CD4-positive, alpha-beta T cell treated with Interleukin-6 for 4 hours (primary cell): ENCODE measurements around the gene ST3GAL6.

ENCODE experiments used
- DNase-seq: peaks from one replicate; pipeline ENCODE4 v3.0.0-alpha.2; 2020; ENCODE audit warnings: mixed read lengths

ST3GAL6 gene, protein sequence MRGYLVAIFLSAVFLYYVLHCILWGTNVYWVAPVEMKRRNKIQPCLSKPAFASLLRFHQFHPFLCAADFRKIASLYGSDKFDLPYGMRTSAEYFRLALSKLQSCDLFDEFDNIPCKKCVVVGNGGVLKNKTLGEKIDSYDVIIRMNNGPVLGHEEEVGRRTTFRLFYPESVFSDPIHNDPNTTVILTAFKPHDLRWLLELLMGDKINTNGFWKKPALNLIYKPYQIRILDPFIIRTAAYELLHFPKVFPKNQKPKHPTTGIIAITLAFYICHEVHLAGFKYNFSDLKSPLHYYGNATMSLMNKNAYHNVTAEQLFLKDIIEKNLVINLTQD

GRCh38 chr3:98763076-98763475 lies at the start of gene ST3GAL6:
Gene ST3GAL6, plus strand, starts transcription at chr3:98763340. Its CDS starts 5,101 bp downstream, at chr3:98768441.
- no peak for DNase-seq

DNA sequence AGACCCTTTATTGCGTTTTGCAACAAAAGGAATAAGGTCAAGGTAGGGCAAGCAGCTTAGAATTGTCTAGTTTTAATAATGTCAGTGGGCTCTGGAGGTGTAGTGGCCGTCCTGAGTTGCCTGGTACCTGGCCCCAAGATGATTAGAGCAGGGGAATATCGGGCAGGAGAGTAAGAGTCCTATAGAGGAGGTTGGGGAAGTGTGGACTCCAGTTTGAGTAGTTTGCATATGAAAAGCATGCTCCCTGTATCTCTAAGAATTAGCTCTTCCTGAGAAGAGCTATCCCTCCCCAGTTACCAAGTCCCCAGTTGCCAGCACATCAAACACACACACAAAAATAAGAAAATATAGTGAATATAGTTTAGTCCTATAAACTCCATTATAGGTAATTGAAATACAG lies 49.2 kb upstream of the ST3GAL6 start:
- DNase-seq, result no peak

DNA sequence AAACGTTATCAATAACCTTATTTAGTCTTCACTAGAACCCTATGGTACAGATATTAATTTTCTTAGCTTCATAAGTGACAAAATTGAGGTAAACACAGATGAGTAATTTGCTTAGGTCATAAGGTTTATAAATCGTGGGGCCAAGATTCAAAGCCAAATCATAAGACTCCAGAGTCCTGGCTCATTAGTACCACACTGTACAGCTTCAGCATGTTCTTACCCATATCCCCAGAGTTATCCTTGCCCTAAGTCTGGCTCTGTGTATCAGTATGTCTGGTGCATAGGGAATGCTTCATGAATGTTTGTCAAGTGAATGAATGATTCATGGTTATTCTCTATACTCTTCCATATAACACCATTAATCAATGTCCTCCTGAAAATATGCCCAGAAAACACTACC lies 45.6 kb upstream of the ST3GAL6 start:
- no peak for DNase-seq

DNA sequence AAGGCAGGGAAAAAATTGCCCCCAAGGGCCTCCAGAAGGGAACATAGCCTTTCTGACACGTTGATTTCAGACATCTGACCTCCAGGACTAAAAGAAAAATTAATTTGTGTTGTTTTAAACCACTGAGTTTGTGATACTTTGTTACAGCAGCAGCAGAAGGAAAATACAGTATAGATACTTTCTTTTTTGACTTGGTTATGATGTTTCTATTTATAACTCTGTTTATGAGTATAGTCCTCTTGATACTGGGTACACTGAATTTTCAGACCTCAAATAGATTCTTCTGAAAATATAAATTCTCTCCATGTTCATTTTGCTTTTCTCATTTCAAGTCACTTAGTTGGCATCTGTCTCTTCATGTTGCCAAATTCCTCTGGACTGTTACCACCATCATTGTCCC lies 44.4 kb upstream of the ST3GAL6 start:
- DNase-seq, result no peak

- DNase-seq, result no peak
Observed at GRCh38 chr3:98721776-98722175, 41.4 kb upstream of the ST3GAL6 start.

- no peak for DNase-seq
Observed at GRCh38 chr3:98722389-98722788, 40.8 kb upstream of the ST3GAL6 start.

GRCh38 chr3:98725352-98725751 lies 37.8 kb upstream of the ST3GAL6 start:
- no peak for DNase-seq

GRCh38 chr3:98726084-98726483 lies 37.1 kb upstream of the ST3GAL6 start:
- DNase-seq, result no peak

- no peak for DNase-seq
Observed at GRCh38 chr3:98727638-98728037, 35.5 kb upstream of the ST3GAL6 start.

DNA sequence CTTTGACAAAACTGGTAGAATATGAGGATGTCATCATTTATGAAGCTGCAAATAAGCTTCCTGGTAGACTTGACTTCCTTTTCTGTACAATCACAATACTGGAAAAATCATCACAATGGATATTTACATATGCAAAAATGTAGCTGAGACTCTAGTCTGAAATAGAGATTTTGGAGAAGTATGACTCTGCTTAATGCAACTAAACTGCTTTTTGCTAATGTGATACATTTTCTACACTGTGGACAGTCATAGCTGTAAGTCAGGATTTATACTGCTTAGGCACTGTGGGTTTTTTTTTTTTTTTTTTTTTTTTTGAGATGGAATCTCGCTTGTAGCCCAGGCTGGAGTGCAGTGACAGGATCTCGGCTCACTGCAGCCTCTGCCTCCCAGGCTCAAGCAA lies 34.5 kb upstream of the ST3GAL6 start:
- DNase-seq, result no peak

GRCh38 chr3:98730338-98730737 lies 32.8 kb upstream of the ST3GAL6 start:
- no peak for DNase-seq

DNA sequence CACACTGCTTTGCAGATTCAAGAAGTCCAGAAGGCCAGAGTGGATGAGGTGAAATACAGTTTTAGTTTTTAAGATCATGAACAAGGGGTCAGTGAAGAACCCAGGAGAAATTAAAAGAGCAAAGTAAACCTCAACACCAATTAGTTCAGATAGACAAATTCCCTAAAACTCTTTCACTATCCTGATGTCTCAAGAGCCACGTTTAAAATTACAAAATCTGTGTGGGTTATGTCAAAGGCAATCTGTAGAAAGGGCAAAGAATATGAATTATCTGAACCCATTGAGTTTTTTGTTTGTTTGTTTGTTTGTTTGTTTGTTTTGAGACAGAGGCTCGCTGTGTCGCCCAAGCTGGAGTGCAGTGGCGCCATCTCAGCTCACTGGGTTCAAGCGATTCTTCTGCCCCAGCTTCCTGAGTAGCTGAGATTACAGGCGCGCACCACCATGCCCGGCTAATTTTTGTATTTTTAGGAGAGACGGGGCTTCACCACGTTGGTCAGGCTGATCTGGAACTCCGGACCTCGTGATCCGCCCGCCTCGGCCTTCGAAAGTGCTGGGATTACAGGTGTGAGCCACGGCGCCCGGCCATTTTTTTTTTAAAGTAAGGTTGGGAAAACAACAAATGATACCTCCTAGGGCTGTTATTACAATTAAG lies 32.1 kb upstream of the ST3GAL6 start:
- no peak for DNase-seq

DNA sequence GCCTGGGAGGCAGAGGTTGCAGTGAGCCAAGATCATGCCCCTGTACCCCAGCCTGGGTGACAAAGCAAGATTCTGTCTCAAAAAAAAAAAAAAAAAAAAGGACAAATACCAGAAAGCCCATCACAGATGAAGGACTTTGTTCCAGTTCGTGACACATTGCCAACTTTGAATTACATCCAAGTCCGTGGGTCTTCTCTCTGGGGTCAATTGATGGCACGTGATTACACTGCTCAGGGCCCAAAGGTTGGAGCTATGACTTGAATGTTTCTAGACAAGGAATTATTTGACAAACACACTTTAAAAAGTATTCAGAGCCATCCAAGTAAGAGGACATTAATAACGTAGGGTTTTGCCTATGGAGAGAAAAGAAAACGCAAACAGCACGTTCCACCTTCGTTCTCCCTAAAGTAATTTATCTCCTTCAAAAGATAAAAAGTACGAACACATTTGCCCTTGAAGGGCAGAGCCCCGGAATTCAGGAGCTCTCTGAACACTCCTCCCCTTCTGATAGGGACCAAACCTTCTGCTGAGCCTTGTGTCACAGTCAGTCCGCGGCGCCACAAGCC lies 31.3 kb upstream of the ST3GAL6 start:
- DNase-seq, result no peak

DNA sequence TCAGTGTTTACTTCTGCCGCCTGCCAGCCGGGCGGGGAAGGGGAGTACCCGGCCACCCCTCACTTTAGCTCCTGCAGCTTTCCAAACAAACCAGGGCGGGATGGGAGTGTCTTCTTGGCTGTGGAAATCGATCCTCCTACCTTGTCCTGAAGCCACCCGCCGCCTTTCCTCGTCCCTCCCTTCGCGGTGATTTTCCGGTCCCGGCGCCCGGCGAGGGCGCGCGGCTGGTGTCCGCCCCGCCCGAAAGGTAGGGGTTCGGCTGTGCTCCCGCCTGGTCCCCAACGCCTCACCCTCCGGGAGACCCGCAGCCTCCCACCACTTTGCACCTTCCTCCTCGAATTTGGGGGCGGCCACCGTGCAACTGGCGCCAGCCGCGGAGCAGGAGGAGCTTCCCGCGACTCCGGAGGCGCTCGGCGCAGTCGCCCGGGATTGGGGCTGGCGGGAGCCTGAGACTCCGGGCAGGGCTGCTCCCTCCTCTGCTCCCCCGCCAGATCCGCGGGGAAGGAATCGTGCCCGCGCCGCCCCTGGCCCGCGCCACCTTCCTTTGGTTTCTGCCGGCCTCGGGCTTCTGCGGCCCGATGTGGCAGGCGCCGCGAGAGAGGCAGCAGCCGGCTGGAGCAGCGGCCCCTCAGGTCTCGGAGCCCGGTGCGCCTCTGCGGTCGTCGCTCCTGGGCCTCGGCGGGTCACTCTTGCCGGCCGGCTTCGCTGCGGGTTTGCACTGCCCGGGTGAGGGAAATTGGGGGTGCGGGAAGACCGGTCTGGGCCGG lies 30.7 kb upstream of the ST3GAL6 start:
- no peak for DNase-seq

- DNase-seq, result peak; percentile 7
Observed at GRCh38 chr3:98733053-98733811, 29.9 kb upstream of the ST3GAL6 start.

DNA sequence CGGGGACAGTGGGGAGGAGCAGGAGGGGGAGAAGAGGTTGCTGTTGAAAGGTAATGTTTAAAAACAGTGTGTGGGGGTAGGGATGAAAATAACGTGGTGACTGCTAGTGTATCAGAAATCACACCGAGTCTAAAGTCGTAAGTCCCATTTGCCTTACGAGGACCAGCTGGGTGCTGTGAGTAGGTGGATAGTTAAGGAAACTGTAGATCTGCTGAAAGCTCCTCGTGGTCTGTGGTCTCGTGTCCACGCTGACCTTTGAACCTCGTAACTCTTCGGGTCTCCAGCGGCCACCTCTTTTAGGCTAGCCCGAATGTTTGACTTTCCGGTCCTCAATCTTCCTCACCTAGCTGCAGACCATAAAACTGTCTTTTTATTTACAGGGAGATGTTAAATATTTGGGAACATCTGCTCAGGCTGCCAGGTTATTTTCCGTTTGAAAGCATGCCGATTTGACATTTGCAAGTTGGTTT lies 29.3 kb upstream of the ST3GAL6 start:
- no peak for DNase-seq

- DNase-seq, result no peak
Observed at GRCh38 chr3:98734306-98734705, 28.8 kb upstream of the ST3GAL6 start.

GRCh38 chr3:98734735-98735134 lies 28.4 kb upstream of the ST3GAL6 start:
- DNase-seq, result no peak

DNA sequence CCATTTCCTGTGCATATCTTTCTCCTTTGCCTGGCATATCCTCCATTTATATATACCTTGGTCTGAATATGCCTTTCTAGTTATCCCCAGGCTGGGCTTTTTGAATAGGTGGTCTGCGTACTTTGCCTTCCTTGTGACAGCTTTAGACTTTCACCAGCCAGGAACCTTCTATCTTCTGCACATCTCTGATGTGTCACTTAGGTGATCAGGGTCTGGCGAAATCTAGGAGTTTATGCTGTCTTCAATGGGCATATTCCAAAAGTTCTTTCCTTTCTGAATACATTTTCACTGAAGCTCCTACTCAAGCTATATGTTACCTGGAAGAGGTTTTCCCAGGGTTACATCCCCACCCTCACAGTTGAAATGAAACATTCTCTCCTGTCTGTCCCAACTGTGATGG lies 27.8 kb upstream of the ST3GAL6 start:
- no peak for DNase-seq

DNA sequence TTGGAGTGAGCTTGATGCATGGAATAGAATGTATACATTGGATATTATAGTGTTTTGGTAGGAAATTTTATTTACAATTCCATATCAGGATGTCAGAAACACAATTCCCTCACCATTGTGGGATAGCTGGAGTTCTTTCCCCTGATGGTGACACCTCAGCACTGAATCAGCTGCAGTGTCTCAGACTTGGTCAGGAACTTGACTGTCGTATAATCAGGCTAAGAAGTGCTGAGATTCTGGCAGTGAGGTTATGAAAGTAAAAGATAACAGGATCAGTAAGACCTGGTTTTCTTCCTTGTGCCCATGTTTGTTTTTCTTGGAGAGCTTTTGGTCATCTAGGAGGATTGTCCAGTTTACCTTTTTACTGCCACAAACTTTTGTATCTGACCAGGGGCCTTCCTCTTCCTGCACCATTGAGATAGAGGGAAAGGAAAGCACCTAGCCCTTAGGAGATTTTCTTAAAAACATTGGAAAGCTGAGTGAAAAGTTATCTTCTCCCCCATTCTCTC lies 27.3 kb upstream of the ST3GAL6 start:
- DNase-seq, result no peak

DNA sequence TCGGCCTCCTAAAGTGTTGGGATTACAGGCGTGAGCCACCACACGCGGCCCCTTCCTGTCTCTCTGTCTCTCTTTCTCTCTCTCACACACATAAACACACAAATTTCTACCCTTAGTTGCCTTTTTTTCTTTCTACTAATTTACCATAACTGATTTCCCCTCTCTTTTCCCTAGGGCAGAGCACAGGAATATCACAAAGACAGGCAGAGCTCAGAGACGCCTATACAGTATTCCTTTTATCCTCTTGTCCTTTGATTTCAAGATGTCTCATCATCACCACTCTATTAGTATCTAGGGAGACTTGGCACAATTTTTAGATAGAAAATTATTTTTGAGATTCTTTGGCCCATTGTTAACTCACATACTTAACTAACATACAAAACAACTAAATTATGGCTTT lies 25.8 kb upstream of the ST3GAL6 start:
- no peak for DNase-seq

DNA sequence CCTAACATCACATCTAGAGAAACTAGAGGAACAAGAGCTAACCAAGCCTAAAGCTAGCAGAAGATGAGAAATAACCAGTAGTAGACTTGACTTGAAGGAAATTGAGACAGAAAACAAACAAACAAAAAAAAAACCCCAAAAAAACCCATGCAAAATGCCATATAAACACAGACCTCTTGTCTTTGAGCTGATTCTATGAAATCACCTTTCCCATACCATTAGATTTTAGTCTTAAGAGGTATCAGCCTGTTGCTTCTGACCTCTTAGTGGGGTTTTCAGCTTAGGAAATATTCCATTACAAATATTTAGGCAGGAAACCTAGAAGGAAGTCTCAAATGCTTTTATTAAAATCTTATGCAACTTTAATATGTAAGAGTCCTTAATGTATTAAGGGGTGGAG lies 23.9 kb upstream of the ST3GAL6 start:
- no peak for DNase-seq
